K562 (cell line): Measurements from ENCODE around the gene VIT. TPM values are rescaled to one million over a fixed set of nuclear protein-coding genes. Genes with fewer than 3 reads are reported as not detected.

Source experiments
- ATAC-seq: fragments of 200-7000 bp; cut with Tn5 transposase; 3 replicates; pipeline ENCODE4 v1.9.1; 2020; ENCODE audit warnings: moderate library complexity
- BruUV-seq: library from RNA; stranded (reverse); fragments of 400-500 nt; replicated peaks from 2 replicates; lab custom pipeline; 2021; lab: Mats Ljungman, UMichigan
- CTCF ChIA-PET: fragments of 300-600 bp; formaldehyde crosslinking; extraction: SDS; loops from one replicate; lab custom pipeline; 2021; ENCODE audit warnings: low intra/inter-chr PET ratio; lab: Yijun Ruan, JAX
- POLR2A ChIA-PET: fragments of 300-600, 350-650 bp; sonication (Branson Sonifier 250); formaldehyde crosslinking; extraction: SDS; loops from one replicate; lab custom pipeline; 2021; ENCODE audit warnings: antibody characterized with exemption, inconsistent platforms; lab: Yijun Ruan, JAX
- DNase-seq, 4 experiments: peaks; one replicate each; pipeline versions ENCODE4 v3.0.0 to v3.0.0-alpha.2; 2011 to 2018; ENCODE audit warnings: low spot score in 3 of 4, mixed read lengths in 3 of 4; ENCODE audit errors: extremely low read depth in 1 of 4
- FAIRE-seq: peaks from 2 replicates; lab custom pipeline; 2011; peaks lifted over from hg19 to GRCh38; lab: Jason Lieb, UNC
- H2AFZ ChIP-seq: 2 replicates; pipeline ENCODE4 v1.6.0; 2011; ENCODE audit warnings: low read depth, low read length, control low read depth, inconsistent platforms
- H3K27ac ChIP-seq: fragments of 200-600 bp; 3 replicates; pipeline ENCODE4 v1.8.0; 2011; ENCODE audit warnings: low read depth, mild to moderate bottlenecking, control low read depth, inconsistent platforms, low read length, moderate library complexity, mixed read lengths; ENCODE audit errors: extremely low read depth
- H3K27me3 ChIP-seq, 2 experiments: fragments of 300-600 bp in 1 of 2; 2 replicates in 1 of 2; 3 replicates in 1 of 2; pipeline versions ENCODE4 v1.6.0 to v1.8.0; 2011; ENCODE audit warnings: inconsistent platforms in 2 of 2, low read length in 2 of 2, mild to moderate bottlenecking in 1 of 2, mixed read lengths in 1 of 2, moderate library complexity in 1 of 2; ENCODE audit not compliant: control insufficient read depth in 2 of 2, insufficient read depth in 2 of 2
- H3K36me3 ChIP-seq: fragments of 300-600 bp; 3 replicates; pipeline ENCODE4 v1.8.0; 2011; ENCODE audit warnings: mild to moderate bottlenecking, low read length, inconsistent platforms; ENCODE audit not compliant: control insufficient read depth, insufficient read depth
- H3K4me1 ChIP-seq, 2 experiments: fragments of 200-600 bp in 1 of 2; replicated peaks in 1 of 2; 2 replicates in 1 of 2; 3 replicates in 1 of 2; pipeline versions ENCODE4 v1.5.1 to v1.8.0; 2011; ENCODE audit warnings: inconsistent platforms in 2 of 2, low read length in 2 of 2, mild to moderate bottlenecking in 1 of 2, mixed read lengths in 1 of 2, moderate library complexity in 1 of 2; ENCODE audit not compliant: control insufficient read depth in 2 of 2, insufficient read depth in 2 of 2
- H3K4me2 ChIP-seq: 2 replicates; pipeline ENCODE4 v1.6.1; 2011; ENCODE audit warnings: low read length, control low read depth, inconsistent platforms, mixed read lengths; ENCODE audit not compliant: insufficient read depth
- H3K4me3 ChIP-seq: fragments of 200-600 bp; sonication (generic), shearing (Covaris generic); 2 replicates; pipeline ENCODE4 v1.5.1; 2016; ENCODE audit warnings: control low read depth, inconsistent platforms
- H3K79me2 ChIP-seq: fragments of 200-600 bp; 3 replicates; pipeline ENCODE4 v1.8.0; 2011; ENCODE audit warnings: low read length, inconsistent platforms; ENCODE audit not compliant: control insufficient read depth, insufficient read depth
- H3K9ac ChIP-seq, 2 experiments: 2 replicates each; pipeline versions ENCODE4 v1.6.0 to v1.6.1; 2011; ENCODE audit warnings: low read depth in 2 of 2, low read length in 2 of 2, control low read depth in 1 of 2, inconsistent platforms in 1 of 2, mild to moderate bottlenecking in 1 of 2, mixed read lengths in 1 of 2; ENCODE audit not compliant: insufficient read depth in 1 of 2
- H3K9me1 ChIP-seq: one replicate; pipeline ENCODE4 v1.6.0; 2011; ENCODE audit warnings: inconsistent platforms, mild to moderate bottlenecking, low read length, moderate library complexity; ENCODE audit not compliant: control insufficient read depth, insufficient read depth
- H3K9me3 ChIP-seq: replicated peaks from 2 replicates; pipeline ENCODE4 v1.5.1; 2011; ENCODE audit warnings: low read depth, low read length, inconsistent platforms; ENCODE audit not compliant: control insufficient read depth, insufficient read depth
- H4K20me1 ChIP-seq: replicated peaks from 2 replicates; pipeline ENCODE4 v1.6.1; 2011; ENCODE audit warnings: low read length, inconsistent platforms, mixed read lengths; ENCODE audit not compliant: control insufficient read depth, insufficient read depth
- CTCF ChIP-seq, 3 experiments: IDR thresholded peaks in 2 of 3; conservative IDR thresholded peaks in 1 of 3; 2 replicates each; pipeline ENCODE4 v1.5.1; 2011 to 2012; ENCODE audit warnings: low read length in 3 of 3, mild to moderate bottlenecking in 3 of 3, control low read depth in 2 of 3, improper control_type of control experiment in 1 of 3, inconsistent platforms in 1 of 3, low read depth in 1 of 3, mixed read lengths in 1 of 3, moderate library complexity in 1 of 3; ENCODE audit not compliant: insufficient read depth in 2 of 3
- ELK1 ChIP-seq: sonication (generic); formaldehyde crosslinking; IDR thresholded peaks from 2 replicates; pipeline ENCODE4 v1.8.1; 2022; ENCODE audit warnings: missing genetic modification reagents
- GMEB1 ChIP-seq: fragments of 250-450 bp; sonication (Bioruptor Pico); IDR thresholded peaks from 2 replicates; pipeline ENCODE4 v1.4.0; 2020; ENCODE audit warnings: mild to moderate bottlenecking
- KLF6 ChIP-seq: fragments of 250-450 bp; sonication (Bioruptor Pico); IDR thresholded peaks from 2 replicates; pipeline ENCODE4 v1.4.0; 2020; ENCODE audit warnings: mild to moderate bottlenecking, moderate library complexity, borderline replicate concordance
- ZBTB43 ChIP-seq: sonication (generic); formaldehyde crosslinking; IDR thresholded peaks from 2 replicates; pipeline ENCODE4 v1.8.0; 2023; ENCODE audit warnings: mild to moderate bottlenecking, missing genetic modification reagents
- WGBS: fragments of 100-300 bp; shearing (Covaris generic); methylation state at CpG from one replicate; pipeline ENCODE4 v1.1.6; 2016; ENCODE audit warnings: low coverage, mixed read lengths; ENCODE audit not compliant: insufficient coverage; ENCODE audit errors: missing lambda C conversion rate; 5-methylcytosine and 5-hydroxymethylcytosine counted together
- in situ Hi-C: fragments of 300-500 bp; cut with MboI; formaldehyde crosslinking; loops from 4 replicates; pipeline ENCODE4 v1.15.0; 2018; ENCODE audit warnings: inconsistent platforms, mixed read lengths
- intact Hi-C: fragments of 100-400 bp; cut with micrococcal nuclease; formaldehyde crosslinking; loops from 2 replicates; pipeline ENCODE4 v1.14.2; 2022
- polyA plus RNA-seq, 8 experiments: library from polyadenylated mRNA; depleted of rRNA in 4 of 8; stranded (reverse) in 5 of 8; unstranded in 3 of 8; fragments of >200 nt; fragmentation: Nextera tagmentation in 2 of 8; fragmentation: Illumina TruSeq in 1 of 8; extraction: Ambion mirVana in 2 of 8; extraction: Trizol in 1 of 8; gene quantifications; 2 replicates each; pipeline versions ENCODE4 v1.2.1 to v1.2.3, GENCODE V29; 2011 to 2014; ENCODE audit warnings: inconsistent platforms in 1 of 8, missing spikeins in 1 of 8
- total RNA-seq, 7 experiments: library from RNA; depleted of rRNA in 6 of 7; stranded (reverse); fragments of >200 nt in 6 of 7; fragmentation: Illumina TruSeq in 2 of 7; extraction: Trizol in 2 of 7; gene quantifications; 2 replicates each; pipeline versions ENCODE4 v1.2.1 to v1.2.3, GENCODE V29; 2011 to 2021; ENCODE audit warnings: low replicate concordance in 1 of 7

The VIT gene
- total and polyA plus RNA-seq, 9 of the 15 experiments (the other 6 are each of a cell fraction or from before 2014, with no cell fraction given), result not detected

GRCh38 chr2:36819095-36819711 lies 122.7 kb downstream of the VIT start:
- no peak for FAIRE-seq
- Histone ChIP-seq H3K9me1 (no peaks in the 10 kb centered on the region), H3K79me2 (no peaks in the 10 kb centered on the region), H2AFZ (no peak overlapping the region), H3K27ac (no peak overlapping the region), H3K4me1 (no peaks in the 10 kb centered on the region), H3K9me3 (no peaks in the 10 kb centered on the region), H3K4me2 (no peak overlapping the region), H4K20me1 (no peaks in the 10 kb centered on the region), H3K27me3 (peaks cover 6 to 27% of the 10 kb centered on the region in 2 experiments; a peak in 4 of 5 replicates), H3K9ac (no peak overlapping the region), H3K4me3 (no peak overlapping the region), H3K36me3 (no peaks in the 10 kb centered on the region)
- WGBS, result 0% methylated on average over 4 of the region's 4 CpGs
- no TSS peak for BruUV-seq
- ChIA-PET CTCF (interaction anchor here (1.1 kb wide), 1 partner anchor 186 kb away, joined by 6 read pairs; no protein-coding TSS in a partner anchor), POLR2A (interaction anchor here (0.6 to 0.8 kb wide), 2 partner anchors 8 to 148 kb away, joined by 3 read pairs; no protein-coding TSS in a partner anchor)
- peak; percentile 62 for ATAC-seq
- DNase-seq, result peak in 1 of 4 experiments; percentile 24
- in situ Hi-C loops (no loop called here), intact Hi-C loops (loop anchor here (1.0 to 10.0 kb wide), 2 partner anchors 96 to 186 kb away; no protein-coding TSS in a partner anchor)
- TF ChIP-seq ELK1 (no peak), GMEB1 (CRISPR knock-in tag) (no peak), ZBTB43 (no peak), KLF6 (CRISPR knock-in tag) (no peak), CTCF (IDR thresholded peaks at IDR 0.05 in 2 of 3, conservative IDR thresholded peaks at IDR 0.05 in 1 of 3; ENCODE audit: insufficient read depth in 2 of 3, low read depth in 1 of 3, low read length in 3 of 3) (peak in 2 of 3 experiments; percentile 21 to 31; a peak in 2 of 6 replicates)
